GM21360 (cell line): ENCODE data around the gene PPP1R9B.
A peak's percentile ranks its signal among the peaks of the same experiment; 100 is the strongest.

Experiments used
- ATAC-seq: cut with Tn5 transposase; IDR thresholded peaks from one replicate; pipeline ENCODE4 v1.9.1; 2021; ENCODE audit warnings: mild to moderate bottlenecking, moderate library complexity; ENCODE audit not compliant: unreplicated experiment

Gene PPP1R9B

GRCh38 chr17:50161911-50162288, 11.4 kb upstream of the PPP1R9B start:
- ATAC-seq, result no peak

DNA sequence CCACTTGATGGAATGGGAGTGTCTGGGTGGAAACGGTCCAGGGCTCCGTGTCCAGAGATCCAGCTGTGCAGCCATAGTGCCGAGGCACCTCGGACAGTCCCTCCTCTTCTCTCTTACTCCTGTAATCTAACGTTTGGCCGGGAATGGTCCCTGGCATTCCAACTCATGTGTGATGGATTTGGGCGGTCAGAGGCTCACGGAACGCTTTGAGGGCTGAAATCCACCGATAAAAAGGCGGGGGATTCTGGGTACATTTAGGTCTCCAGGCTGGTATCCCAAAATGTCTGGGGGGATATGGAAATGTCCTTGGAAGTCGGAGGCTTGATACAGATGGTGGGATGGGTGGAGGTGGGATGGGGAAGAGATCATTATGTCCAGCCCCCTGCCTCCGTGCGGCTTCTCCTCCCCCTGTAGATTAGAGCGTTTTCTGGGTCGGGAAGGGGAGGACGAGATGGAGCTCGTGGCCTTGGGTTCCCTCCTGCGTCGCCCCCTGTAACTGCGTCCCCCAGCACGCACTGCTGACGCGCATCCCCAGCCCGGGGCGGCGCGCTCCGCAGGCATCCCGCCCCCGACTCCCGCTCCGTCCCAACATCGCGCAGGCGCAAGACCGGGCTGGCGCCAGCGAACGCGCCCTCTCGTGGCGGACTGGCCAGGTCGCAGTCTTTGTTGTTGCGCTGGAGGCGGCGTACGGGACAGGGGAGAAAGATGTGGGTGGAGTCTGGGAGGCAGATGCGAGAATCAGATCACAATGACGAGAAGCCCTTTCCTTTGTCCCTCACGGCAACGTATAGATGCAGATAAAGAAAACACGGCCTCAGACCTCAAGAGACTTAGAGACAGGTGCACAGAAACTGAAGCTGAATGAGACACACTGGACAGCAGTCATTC, 10.8 kb upstream of the PPP1R9B start:
- peak; percentile 67 for ATAC-seq

- ATAC-seq, result no peak
Observed at GRCh38 chr17:50157891-50158290, 7.4 kb upstream of the PPP1R9B start.

GRCh38 chr17:50155115-50155819, 4.8 kb upstream of the PPP1R9B start:
- no peak for ATAC-seq

DNA sequence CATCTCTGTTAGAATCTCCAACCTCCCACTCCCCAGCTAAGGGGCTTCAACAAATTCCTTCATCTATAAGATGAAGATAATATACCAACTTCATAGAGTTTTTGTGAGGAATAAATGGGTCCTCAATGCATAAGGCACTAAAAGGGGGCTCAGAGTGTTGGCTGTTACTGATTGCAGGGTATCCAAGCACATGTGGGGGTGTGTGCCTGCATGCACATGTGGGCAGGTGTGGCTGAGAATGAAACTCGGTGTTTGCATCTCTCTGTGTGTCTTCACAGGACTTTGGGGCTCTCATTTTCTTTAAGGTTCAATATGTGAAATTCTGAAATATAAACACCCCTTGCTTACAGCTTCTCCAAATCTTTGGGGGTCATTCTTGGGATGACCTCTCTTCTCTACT, 4.1 kb upstream of the PPP1R9B start:
- no peak for ATAC-seq

- no peak for ATAC-seq
Observed at GRCh38 chr17:50153650-50154575, 3.4 kb upstream of the PPP1R9B start.

- no peak for ATAC-seq
Observed at GRCh38 chr17:50152736-50153135, 2.3 kb upstream of the PPP1R9B start.

- ATAC-seq, result peak; percentile 27
Observed at GRCh38 chr17:50151937-50152547, 1.6 kb upstream of the PPP1R9B start.

DNA sequence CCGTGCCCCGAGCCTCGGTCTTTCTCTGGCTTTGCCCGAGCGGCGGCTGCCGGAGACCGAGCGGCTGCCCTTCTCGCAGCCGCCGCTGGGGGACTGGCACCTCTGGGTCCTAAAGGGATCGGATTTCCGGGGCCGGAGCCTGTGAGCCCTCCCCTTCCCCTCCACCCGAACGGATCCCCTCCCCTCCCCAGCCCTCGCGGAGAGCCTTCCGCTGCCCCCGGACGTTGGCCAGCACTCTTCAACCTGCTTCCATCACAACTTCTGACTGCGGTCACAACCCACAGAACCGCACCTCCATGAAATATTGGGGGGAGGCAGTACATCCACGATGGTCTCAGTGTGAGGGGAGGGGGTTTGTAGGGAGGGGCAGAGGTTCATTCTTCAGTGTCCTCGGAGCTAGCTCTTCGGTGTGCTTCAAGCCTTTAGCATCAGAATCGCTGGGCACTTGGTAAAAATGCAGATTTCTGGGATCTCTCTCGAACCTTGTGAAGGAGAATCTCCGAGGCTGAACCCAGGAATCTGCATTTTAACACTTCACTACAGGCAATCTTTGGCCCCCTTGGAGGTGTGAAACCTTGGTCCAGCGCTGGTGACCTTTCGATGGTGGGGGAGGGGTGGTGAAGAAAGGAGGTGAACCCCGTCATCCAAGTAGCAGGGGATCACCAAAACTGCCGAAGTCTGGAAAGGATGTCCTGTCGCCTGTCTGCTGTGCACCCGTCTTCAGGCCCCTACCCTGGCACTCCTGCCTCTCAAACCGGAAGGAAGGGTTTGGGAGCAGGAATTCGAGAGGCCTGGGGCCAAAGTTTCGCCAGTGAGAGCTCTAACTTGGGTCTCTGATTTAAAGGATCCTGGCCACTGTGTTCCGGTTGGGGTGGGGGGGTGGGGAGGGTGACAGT, 812 bp upstream of the PPP1R9B start:
- peak; percentile 41 for ATAC-seq

- no peak for ATAC-seq
Observed at GRCh38 chr17:50149417-50150353, 792 bp downstream of the PPP1R9B start.

DNA sequence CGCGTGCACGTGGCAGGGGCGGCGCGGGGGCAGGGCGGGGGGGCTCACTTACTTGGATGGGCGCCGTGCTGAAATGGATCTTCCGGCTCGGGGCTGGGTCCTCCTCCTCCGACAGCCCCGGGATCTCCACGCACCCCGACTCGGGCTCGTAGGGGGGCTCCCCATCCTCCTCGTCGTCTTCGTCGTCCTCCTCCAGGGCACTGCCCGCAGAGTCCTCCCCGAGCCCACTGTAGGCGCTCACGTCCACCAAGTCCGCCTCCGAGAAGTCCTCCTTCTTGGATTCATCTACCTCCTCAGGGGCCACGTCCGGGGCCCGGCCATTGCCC, 1.4 kb downstream of the PPP1R9B start:
- ATAC-seq, result no peak

GRCh38 chr17:50148226-50149090, 2.0 kb downstream of the PPP1R9B start:
- ATAC-seq, result peak; percentile 30

- ATAC-seq, result no peak
Observed at GRCh38 chr17:50147841-50148225, 2.6 kb downstream of the PPP1R9B start.

DNA sequence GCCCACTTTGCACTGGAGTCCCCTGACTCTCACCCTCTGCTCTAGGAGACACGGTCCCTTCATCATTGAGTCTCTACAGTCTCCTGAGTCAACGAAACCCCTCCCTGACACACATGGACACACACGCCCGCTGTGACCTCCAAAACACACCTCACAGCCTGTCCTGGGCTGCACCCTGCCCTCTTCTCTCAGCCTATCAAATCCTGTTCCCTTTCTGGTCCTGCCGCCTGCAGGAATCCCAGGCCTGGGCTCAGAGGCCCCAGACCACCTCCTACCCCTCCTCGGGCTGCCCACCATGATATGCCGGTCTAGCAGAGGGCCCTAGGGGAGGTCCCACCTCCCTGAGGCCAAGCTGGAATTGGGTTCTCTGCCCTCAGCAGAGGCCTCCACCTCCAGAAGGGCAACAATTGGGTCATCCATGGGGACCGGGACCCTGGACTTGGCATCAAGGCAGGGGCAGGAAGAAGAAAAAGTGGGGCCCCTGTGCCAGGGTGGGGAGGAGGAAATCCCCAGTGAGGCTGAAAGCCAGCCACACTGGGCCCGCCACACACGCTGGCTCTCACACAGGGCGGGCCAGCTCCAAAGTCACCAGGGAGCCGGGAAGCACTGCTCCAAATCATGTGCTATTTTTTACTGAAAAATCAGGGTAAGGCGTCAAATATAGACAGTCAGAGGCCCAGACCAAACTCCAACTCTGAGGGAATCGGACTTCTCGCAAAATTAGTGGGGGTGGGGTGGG, 3.4 kb downstream of the PPP1R9B start:
- ATAC-seq, result no peak

DNA sequence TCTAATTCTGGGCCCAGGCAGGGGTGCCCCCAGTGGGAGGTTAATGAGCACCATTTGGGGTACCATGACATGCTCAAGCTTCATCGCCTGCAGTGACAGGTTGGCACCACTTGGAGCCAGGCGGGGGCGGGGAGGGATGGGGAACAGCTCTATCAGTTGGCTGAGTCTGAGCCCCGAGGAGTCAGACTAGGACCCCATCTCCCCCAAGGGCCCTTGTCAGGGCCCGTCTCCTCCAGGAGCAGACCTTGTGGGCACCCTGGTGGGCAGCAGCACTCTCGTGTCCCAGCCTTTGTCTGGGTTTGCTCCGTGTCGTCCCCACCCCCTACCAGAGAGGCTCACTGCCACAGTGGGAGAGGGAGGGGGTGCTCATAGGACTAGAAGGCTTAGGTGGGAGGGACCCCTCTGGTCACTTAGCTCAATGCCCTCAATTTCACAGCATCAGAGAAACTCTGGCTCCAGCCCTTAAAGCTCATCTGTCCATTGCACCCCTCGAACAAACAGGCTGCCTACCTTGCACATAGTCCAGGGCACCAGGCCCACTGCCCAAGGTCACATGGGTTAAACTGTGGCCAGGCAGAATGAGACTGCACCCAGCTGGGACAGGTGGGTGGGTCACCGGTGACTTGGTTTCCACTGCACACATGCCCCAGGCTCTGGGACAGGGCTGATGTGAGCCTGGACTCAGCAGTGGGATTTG, 4.1 kb downstream of the PPP1R9B start:
- no peak for ATAC-seq

DNA sequence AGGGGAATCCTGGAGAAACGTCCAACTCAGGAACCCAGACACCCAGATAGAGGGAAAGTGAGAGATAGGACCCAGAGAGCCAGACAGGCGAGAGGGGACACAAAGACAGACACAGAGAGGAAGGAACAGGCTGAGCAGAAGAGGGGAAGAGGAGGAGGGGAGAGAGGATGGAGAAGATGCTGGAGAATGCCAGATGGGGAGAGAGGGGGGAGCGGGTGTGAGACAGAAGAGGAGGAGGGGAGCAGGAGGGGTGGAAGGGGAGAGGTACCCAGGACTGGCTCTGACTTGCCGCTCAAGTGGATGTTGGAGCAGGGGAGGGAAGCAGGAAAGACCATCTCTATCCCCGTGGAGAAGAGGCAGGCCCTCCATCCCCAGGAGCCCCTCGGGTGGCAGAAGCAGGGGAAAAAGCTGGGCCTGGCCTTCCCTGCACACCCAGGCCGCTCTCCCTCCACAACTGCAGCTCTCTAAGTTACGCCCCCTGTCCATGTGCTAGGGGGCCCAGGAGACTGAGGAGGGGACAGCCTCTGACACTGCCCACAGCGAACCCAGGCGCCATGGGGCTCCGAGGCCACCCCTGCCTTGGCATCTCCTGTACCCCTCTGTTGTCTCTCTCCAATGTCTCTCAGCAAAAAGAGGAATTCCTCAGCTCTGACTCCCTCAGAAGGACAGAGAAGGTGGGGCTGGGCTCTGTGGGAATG, 4.8 kb downstream of the PPP1R9B start:
- no peak for ATAC-seq
